Neutrophil (primary cell): Measurements from ENCODE around the gene CDC40.
A peak's percentile ranks its signal among the peaks of the same experiment; 100 is the strongest.

Experiments
- H3K27ac ChIP-seq: fragments of 200-600 bp; sonication (generic); 2 replicates; pipeline ENCODE4 v1.5.1; 2016; ENCODE audit warnings: mild to moderate bottlenecking, moderate library complexity
- H3K27me3 ChIP-seq: fragments of 200-600 bp; sonication (generic); 2 replicates; pipeline ENCODE4 v1.6.0; 2016; ENCODE audit warnings: mild to moderate bottlenecking
- H3K36me3 ChIP-seq: fragments of 200-600 bp; sonication (generic); 2 replicates; pipeline ENCODE4 v1.5.1; 2017
- H3K4me1 ChIP-seq, 2 experiments: fragments of 200-600 bp in 1 of 2; sonication (generic) in 1 of 2; 1 replicate in 1 of 2; 2 replicates in 1 of 2; pipeline versions ENCODE4 v1.5.1 to v1.6.1; 2013 to 2016; ENCODE audit warnings: low read depth in 1 of 2, low read length in 1 of 2, mild to moderate bottlenecking in 1 of 2, moderate library complexity in 1 of 2; ENCODE audit not compliant: control insufficient read depth in 1 of 2, insufficient read depth in 1 of 2
- H3K4me3 ChIP-seq, 2 experiments: fragments of 200-600 bp in 1 of 2; sonication (generic) in 1 of 2; 1 replicate in 1 of 2; 2 replicates in 1 of 2; pipeline ENCODE4 v1.5.1; 2013 to 2016; ENCODE audit warnings: low read depth in 1 of 2, low read length in 1 of 2, mild to moderate bottlenecking in 1 of 2, moderate library complexity in 1 of 2
- H3K9me3 ChIP-seq: fragments of 200-600 bp; sonication (generic); 2 replicates; pipeline ENCODE4 v1.5.1; 2016
- CTCF ChIP-seq: fragments of 200-600 bp; sonication (generic); IDR thresholded peaks from 2 replicates; pipeline ENCODE4 v1.5.1; 2016; ENCODE audit warnings: antibody characterized with exemption

The CDC40 gene

DNA sequence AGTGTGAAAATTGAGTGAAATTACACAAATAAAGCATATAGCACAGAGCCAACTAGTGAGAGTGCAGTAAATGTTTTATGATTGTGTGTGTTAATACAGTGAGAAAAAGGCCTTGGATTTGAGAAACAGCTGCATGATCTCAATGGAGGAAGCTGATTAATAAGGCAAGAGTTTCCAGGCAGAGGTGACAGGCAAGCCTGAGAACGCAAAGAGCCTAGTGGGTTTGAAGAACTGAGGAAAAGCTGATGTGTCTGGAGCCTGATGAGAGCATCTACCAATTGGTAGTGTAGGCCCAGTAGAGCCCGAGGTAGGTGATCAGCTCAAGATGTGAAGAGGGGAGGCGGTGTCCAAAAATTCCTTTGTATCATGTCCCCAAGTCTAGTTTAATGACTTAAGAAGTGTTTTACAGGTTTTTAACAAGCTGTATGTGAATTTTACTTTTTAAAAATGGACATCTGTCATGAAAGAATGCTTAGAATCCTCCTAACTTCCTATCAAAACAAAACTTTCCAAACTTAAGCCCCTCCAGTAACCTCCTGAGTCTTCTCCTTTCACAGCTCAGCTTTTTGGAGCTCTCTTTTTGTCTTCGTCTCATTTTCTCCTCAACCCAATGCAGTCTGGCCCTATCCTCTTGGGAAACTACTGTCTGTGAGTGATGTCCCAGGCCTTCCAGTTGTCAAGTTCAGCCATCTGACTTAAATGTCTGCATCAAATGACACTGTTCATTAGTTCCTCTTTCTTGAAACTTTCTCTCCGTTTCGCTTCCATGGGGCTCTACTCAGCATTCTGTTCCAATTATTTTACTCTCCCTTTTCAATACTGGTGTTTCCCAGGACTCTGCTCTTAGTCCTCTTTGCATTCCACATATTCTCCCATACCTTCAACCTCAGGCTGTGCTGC lies 1.2 kb downstream of the CDC40 start:
- no peaks in the 10 kb centered on the region for H3K9me3 ChIP-seq
- H3K27ac ChIP-seq, result peak overlapping the region; percentile 87
- no peaks in the 10 kb centered on the region for H3K36me3 ChIP-seq
- H3K4me1 ChIP-seq, result peaks cover 37 to 43% of the 10 kb centered on the region in 2 experiments
- H3K4me3 ChIP-seq, result peak overlapping the region; percentile 94 to 98
- peaks cover 30% of the 10 kb centered on the region for H3K27me3 ChIP-seq
- no peak for TF ChIP-seq CTCF

DNA sequence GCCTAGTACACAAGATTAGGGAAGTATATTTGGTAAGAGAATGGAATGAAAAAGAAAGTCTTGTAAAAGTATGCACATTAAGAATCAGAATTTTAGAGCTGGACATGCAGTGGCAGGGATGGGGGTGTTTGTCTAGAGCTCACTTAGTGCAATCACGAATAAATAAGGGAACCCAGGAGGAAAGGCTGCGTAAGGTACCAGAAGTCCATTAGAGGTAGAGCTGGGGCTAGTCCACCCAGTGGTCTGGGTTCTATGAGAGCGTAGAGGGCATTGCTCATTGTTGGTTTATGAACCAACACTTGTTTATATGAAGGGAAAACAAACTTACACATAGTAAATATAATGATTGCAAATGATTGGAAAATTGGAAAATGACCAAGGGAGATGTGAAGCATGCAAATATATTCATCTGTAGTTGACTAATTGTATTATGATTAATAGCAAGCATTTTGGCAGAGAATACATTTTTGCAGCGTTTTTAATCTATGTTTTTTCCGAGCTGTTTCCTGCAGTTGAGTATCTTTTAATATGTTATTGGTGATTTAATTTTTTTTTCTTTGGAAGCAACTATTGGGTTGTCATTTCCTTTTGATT lies 3.2 kb downstream of the CDC40 start:
- Histone ChIP-seq H3K4me1 (peaks cover 36 to 40% of the 10 kb centered on the region in 2 experiments), H3K36me3 (no peaks in the 10 kb centered on the region), H3K27ac (no peak overlapping the region), H3K4me3 (no peak overlapping the region), H3K9me3 (no peaks in the 10 kb centered on the region), H3K27me3 (peaks cover 13% of the 10 kb centered on the region)
- TF ChIP-seq CTCF, result no peak

DNA sequence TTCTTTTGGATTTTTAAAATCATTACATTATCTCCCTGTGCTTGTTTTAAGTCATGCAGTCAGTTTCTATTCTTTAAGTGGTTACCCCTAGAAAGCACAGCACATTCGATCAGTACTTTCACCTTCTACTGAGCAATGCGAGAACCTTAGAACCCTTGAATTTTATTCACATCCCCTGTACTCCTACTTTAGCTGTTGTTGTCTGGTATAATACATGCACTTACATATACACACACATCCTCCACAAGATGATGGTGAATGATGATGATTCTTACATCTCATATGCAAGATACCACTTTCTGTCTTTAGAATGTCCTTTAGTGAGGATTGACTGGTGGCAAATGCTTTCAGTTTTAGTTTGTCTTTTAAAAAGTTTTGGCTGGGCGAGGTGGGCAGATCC lies 5.7 kb downstream of the CDC40 start:
- no peaks in the 10 kb centered on the region for H3K36me3 ChIP-seq
- H3K4me3 ChIP-seq, result no peak overlapping the region
- peaks cover 18 to 22% of the 10 kb centered on the region in 2 experiments for H3K4me1 ChIP-seq
- no peaks in the 10 kb centered on the region for H3K27me3 ChIP-seq
- H3K9me3 ChIP-seq, result no peaks in the 10 kb centered on the region
- no peak overlapping the region for H3K27ac ChIP-seq
- TF ChIP-seq CTCF, result no peak

DNA sequence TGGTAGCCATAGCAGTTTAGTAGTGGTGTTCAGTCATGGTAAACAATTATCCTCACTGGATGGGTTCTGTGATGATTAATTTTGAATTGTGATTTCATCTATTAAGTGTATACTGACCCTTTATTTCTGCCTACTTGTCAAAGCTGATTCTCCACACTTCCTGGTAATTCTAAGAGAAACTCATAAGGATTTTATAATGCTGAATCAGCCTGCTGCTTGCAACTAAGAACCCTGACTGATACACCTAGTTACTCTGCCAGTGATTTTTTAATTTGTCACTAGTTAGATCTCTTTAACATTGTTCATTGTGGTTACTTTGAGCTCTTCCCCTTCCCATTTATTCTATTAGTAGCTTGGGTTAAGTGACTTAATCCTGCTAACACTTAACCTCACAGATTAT lies 8.6 kb downstream of the CDC40 start:
- H3K4me3 ChIP-seq, result no peak overlapping the region
- H3K4me1 ChIP-seq, result no peaks in the 10 kb centered on the region
- no peak for TF ChIP-seq CTCF
- no peaks in the 10 kb centered on the region for H3K27me3 ChIP-seq
- H3K27ac ChIP-seq, result no peak overlapping the region
- peaks cover 8% of the 10 kb centered on the region for H3K36me3 ChIP-seq
- no peaks in the 10 kb centered on the region for H3K9me3 ChIP-seq

GRCh38 chr6:110190726-110191125 lies 10.5 kb downstream of the CDC40 start:
- H3K4me1 ChIP-seq, result no peaks in the 10 kb centered on the region

More at GRCh38 chr6:110190726-110191125, 10.5 kb downstream of the CDC40 start:
- Histone ChIP-seq H3K36me3 (peaks cover 16% of the 10 kb centered on the region), H3K27me3 (no peaks in the 10 kb centered on the region), H3K4me3 (no peak overlapping the region), H3K9me3 (no peaks in the 10 kb centered on the region), H3K27ac (no peak overlapping the region)
- TF ChIP-seq CTCF, result no peak
